Activated CD4-positive, alpha-beta T cell treated with anti-CD3 and anti-CD28 coated beads for 48 hours (primary cell): ENCODE results near the gene PINLYP.

Experiments used
- DNase-seq: peaks from one replicate; pipeline ENCODE4 v3.0.0-alpha.2; 2020

PINLYP gene

DNA sequence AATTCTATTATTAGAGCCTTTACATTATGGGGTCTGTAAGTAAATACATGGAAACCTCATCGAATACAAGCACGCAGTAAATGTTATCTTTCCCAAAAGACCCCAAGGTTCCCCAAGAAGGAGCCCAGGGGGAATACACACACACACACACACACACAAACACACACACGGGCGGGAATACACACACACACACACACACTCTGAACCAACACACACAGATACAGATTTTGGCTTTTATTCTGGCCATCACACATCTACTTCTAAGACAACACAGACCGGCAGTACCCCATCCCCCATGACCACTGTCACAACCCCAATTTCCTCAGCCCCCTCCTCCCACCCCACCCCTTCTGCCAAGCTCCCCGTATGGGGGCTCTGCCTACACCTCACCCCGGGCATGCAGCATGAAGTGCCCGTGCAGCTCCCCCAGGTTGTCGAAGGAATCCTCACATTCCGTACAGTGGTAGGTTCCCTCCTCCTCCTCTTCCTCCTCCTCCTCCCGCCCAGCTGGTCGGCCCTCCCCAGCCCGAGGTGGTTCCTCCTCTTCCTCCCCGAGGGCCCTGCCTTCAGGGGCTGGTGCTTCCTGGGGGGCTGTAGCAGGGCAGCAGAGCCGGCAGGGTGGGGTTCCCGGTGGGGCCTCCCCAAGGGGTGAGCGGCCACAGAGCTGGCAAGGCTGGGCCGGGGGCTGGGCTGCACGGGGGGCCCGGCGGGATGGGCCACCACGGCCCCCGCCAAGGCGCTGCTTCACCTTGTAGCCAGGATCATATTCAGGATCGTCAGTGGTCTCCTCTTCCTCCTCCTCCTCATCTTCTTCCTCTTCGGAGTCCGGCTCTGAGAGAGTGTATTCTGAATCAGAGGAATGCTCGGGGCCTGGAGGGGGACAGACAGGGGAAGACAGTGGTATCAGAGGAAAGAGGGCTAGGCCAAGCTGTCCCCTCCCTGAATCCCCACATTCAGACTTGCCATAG, 31.9 kb downstream of the PINLYP start:
- no peak for DNase-seq

DNA sequence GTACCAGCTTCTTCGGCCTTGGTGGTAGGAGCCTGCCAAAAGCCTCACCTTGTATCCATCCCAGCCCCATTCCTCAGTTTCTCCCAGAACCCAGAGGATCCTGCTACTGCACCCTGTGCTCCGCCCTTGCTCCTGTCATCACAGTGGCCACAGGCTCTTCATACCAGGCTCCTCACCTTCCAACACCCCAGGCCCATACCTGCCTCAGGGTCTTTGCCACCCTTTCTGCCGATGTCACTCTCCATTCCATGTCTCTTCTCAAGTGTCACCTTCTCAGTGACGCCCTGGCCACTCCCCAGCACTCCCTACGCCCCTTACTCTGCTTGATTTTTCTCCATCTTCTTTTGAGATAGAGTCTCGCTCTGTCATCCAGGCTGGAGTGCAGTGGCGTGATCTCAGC, 34.3 kb downstream of the PINLYP start:
- DNase-seq, result no peak

DNA sequence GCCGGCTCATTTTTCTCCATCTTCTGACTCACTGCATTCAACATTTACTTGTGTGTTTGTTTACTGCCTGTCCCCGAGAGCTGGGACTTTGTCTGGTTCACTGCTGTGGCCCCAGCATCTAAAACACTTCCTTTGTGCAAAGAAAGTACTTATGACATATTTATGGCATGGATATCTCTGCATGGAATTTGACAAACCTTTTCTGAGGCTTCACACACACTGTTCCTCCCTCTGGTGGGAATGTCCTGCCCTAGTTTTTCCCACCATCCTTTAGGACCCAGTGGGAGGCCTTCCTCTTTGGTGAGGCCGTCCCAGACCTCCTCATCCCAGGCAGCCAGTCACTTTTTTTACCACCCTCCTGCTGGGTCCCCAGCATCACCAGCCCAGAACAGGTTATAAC, 34.9 kb downstream of the PINLYP start:
- no peak for DNase-seq

DNA sequence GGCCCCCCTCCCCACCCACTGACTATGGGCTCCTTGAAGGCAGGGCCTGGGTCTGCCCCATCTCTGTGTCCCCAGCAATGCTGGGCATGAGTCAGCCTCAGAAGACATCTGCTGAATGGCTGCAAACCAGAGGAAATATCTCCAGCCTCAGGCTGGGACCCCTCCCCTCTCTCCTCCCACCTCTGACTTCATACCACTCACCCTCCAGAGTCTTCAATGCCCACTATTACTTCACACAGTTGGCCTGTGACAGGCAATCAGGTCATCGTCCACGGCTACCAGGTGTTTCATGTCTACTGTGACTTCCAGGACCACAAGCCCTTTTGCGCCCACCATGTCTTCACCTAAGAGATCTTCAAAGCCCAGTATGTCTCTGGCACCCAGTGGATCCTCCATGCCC, 36.2 kb downstream of the PINLYP start, which contains the start of gene SRRM5:
TSS of gene SRRM5 (plus strand) at position 301 of the 400 bp plus-strand sequence. CDS start at position 335, 34 bp downstream.
- no peak for DNase-seq

DNA sequence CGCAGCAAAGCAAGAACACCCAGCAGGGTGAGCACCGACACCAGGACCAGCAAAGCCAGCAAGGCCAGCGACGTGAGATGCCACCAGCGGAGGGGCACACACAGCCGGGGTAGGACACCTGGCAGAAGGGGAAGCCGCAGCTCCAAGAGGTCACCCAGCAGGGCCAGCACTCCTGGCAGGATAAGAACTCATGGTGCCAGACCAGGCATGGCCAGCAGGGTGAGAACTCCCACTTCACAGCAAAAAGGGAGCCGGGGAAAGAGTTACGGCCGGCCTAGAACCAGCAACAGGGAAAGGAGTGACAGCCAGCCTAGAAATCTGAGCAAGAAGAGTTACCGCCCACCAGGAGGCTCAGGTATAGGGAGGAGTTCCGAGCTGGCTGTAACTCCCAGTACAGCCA, 36.8 kb downstream of the PINLYP start:
- DNase-seq, result no peak

DNA sequence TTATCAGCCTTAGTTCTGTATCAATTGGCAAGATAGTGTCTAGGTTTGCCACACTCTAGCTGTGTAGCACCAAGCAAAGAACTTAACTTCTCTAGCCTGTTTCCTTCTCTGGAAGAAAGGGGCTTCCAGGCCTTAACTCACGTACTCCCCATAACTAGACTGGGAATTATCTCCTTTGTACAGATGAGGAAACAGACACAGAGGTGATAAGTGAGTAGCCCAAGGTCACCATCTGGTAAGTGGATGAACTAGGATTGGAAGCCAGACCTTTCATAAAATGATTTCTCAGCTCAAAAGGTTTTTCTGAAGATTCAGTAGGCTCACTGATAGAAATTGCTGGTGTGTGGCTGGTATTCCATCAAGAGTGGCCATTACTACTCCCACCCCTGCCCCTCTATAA, 40.7 kb downstream of the PINLYP start:
- DNase-seq, result no peak

DNA sequence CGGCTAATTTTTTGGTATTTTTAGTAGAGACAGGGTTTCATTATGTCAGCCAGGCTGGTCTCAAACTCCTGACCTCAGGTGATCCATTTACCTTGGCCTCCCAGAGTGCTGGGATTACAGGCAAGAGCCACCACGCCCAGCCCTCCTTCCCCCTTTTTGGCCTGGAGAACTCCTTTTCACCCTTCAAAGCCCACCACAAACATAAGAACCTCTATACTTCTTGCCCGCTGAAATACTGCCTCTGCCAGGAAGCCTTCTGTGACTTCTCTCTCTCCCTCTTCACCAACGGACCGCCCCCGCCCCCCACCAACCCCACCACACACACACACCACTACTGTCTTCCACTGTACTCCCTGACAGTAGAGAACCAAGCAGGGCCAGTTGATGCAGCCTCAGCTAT, 41.4 kb downstream of the PINLYP start:
- no peak for DNase-seq

DNA sequence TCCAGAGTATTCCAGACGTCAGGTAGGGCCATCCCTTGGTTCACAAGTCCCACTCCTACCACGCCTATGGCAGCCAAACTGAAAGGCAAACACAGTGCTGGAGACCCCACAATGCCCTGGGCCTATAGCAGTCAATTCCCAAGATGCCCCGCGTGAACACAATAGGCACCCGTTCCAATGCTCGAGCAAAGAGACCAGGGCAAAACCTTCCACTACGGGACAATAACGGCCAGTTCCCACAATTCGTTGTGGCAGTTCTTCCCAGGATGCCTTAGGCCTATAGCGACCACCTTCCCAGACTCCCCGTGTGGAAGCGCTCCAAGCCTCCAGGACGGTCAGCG, 43.3 kb downstream of the PINLYP start:
- peak; percentile 70 for DNase-seq

DNA sequence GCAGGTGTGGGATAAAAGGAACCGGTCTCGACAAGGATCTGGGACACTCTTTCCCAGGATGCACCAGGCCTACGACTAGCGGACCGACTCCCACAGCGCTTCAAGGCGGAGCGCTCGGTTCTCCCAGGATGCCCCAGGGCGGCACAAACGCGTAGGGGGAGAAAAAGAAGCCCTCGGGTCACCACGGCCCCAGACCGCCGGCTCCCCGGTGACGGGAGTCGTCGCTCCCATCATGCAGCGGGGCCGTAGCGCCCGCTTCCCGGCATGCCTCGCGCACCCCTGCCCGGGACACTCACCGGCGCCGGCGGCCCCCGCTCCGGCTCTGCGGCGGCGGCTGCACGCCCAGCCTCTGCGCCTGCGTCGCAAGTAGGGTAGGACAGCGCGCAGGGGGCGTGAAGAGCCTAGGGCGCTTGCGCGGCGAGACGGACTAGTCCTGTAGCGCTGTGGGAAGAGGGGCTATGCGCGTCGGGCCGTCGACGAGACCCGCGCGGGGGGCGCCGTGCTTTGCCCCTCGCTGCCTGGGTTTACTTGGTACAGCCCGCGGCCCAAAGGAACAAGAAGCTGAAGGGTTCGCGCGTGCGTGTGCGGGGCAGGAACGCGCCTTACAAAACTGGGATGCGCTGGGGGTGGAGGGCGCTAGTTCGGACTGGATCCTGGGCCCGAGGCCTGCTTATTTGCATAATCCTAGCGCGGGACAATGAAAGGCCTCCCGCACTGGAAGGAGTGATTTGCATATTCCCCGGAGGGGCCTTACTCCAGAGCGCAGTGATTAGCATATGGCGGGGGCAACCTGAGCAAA, 43.9 kb downstream of the PINLYP start, which contains the start of gene ZNF428:
TSS of gene ZNF428 (minus strand) at position 368 of the 799 bp plus-strand sequence. CDS start 5,325 bp downstream, outside the sequence.
- DNase-seq, result peak; percentile 92

DNA sequence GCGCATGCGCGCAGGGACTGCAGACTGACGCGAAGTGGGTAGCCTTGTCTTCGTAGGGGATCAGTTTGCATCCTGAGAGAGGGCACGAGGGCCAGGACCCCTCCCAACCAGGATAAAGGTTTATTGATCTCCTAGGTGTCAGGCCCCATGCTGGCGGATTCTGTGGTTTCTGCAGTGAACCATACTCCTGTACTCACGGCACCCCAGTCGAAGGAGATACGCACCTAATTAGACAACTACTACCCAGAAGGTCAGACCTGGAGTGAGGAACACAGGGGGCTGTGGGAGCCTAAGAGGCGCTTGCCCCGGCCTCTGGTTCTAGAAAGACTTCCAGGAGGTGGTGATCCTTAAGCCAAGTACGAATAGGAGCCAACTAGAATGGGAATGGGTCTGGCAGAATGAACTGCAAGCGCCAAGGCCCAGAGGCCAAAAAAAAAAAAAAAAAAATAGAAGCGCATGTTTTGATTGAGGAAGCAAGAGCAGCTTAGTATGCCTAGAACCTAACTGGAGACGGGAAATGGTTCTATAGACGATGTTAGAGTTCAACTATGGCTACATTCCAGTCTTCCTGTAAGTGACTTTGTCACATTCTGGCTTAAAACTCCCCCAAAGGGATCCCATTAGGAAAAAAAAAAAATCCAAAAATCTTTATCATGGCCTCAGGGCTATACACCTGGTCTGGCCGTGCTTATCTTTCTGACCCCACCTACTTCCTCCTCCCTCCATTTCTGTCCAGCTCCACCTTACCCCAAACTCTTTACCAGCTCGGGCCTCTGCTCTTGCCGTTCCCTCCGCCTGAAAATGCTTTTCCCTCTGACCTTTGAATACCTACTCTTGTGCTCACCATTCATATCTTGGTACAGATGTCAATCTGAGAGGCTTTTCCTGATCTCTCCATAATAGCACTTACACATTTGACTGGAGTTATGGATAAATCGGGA, 44.7 kb downstream of the PINLYP start:
- DNase-seq, result no peak

DNA sequence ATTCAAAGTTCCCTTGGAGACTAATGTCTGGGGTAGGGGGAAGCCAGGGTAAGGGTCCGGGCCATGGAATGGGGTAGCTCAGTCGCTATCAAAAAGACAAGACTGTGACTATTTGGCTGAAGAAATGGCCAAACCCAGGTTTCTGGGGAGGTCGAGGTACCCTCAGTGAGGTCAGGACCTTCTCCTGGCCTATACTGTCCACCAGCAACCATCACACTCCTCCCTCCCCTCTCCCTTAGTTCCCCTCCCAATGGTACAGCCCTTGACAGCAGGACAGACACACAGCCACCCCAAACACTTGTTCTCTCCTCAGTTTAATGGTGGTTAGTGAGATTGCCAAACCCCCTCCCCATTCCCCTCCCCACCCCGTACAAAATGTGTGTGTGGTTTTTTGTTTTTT, 46.5 kb downstream of the PINLYP start:
- no peak for DNase-seq

DNA sequence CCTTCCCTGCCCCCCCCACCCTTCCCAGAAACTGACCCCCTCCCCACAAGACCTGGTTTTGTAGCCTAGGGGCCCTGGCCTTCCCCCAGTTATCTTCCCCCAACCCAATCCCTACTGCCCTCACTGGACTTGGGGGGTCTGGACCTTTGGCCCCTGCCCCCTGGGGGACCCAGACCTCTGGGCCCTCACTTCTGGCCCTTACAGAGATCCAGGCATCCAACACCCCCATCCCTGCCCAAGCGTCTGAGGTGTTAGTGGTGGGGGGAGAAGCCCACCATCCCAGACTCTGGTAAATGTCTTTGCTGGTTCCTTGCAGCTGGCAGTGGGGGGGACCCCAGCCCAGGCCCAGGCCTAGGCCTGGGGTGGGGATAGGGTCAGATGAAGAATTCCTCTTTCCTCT, 47.4 kb downstream of the PINLYP start:
- no peak for DNase-seq

DNA sequence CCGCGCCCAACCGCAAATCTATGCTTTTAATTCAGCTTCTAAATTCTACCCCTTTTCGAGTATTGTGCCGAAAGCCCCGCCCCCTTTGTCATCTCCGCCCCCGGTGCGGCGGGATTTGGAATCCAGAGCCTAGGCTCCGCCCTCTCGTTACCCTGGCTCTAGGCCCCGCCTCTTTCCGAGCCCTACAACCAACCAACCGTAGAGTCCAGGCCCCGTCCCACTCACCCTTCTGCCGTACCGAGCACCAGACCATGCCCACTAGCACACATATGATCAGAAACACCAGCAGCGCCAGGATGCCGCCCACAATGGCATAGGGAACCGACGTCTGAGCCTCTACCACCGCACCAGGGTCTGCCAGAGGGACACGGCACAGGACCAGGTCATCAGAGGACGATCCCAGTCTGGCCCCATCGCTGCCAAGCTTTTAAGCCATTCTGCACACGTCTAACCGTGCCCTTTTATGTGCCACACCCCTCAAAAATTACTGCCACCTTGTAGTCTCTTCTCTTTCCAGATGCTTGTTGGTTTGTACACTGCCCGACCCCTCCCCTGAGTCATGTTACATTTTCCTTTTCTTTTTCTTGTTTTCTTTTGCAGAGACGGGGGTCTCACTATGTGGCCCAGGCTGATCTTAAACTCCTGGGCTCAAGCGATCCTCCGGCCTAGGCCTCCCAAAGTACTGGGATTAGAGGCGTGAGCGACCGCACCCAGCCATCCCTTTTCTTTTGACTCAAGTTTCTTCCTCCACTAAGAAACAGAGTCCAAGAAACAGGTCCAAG, 48.5 kb downstream of the PINLYP start:
- peak; percentile 43 for DNase-seq

DNA sequence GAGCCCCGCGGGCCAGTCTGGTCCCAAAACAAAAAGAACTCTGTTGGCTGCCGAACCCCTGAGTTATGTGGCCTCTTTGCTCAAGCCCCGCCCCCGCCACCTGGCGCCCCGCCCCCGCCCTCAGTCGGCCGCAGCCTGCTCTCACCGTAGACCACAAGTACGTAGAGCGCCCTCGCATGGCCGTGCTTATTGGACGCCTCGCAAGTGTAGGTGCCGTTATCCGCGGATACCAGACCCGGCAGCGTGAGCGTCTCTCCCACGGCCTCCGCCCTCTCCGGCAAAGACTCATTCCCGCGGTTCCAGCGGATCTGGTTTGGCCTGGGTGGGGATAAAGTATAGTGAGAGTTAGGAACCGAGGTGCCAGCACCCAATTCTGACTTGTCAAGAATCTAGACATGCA, 49.3 kb downstream of the PINLYP start:
- DNase-seq, result peak; percentile 94

DNA sequence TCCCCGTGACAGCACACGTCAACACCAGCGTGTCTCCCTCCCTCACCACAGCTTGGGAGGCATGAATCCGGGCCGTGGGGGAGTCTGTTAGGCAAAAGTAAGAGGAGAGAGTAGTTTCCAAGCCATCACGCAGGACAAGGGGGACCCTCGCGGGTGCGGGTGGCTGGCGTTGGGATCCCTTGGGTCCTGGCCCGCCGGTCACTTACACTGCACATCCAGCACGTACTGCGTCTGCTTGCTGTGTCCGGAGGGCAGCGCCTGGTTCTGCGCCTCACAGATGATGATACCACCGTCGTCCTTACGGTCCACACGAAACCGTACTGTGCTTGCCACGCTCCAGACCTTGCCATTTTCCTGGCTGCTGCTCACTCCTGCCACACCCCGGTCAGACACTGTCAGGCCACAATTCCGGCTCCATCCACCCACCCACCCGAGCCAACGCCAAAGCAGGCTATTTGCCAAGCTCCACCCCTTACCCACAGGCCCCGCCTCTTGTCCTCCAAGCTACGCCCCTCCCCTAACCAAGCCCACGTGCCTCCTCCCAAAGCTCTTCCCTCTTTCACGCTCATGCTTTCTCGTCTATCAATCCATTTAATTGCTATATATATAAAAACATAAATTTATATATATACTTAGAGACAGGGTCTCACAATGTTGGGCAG, 50.4 kb downstream of the PINLYP start:
- peak; percentile 52 for DNase-seq

DNA sequence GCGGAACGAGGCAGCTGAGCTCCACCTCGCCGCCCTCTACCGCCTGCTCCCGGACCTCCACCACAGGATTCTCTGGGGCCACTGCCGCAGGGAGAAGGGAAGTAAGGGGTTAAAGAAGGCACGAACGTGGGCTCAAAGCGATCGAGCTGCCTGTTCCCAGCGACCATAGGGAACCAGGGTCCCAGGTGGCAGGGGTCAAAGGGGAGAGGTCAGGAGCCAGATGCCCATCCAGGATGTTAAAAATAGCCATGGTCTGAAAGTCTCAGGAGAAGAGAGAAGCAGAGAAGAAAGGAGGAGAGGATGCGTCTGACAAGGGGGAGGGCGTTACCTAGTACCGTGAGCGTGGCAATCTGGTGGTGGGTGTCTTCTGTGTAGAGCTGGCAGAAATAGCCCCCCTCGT, 51.2 kb downstream of the PINLYP start:
- DNase-seq, result no peak

DNA sequence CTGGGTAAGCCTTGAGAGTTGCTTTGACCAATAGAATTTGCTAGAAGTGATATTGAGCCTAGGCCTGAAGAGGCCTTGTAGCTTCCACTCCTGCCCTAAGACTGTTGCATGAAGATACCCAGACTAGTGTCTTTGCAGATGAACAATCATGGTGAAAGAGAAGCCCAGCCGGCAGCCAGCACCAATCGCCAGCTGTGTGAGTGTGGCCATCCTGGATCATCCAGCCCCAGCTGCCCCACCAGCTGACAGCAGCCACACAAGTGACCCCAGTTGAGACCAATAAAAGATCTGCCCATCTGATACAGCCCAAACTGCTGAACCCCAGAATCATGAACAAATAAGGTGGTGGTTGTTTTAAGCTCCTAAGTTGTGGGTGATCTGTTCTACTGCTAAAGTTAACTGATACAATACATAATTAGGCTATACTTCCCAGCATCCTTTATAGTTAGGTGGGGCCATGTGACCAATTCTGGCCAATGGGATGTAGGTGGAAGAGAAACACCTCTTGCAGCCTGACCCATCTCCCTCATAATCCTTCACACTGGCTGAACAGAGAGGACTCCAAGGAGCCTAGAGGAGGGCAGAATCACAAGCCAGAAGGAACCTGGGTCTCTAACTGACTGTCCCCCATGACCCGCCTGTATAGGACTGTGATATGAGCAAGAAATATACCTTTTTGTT, 53.2 kb downstream of the PINLYP start:
- no peak for DNase-seq

DNA sequence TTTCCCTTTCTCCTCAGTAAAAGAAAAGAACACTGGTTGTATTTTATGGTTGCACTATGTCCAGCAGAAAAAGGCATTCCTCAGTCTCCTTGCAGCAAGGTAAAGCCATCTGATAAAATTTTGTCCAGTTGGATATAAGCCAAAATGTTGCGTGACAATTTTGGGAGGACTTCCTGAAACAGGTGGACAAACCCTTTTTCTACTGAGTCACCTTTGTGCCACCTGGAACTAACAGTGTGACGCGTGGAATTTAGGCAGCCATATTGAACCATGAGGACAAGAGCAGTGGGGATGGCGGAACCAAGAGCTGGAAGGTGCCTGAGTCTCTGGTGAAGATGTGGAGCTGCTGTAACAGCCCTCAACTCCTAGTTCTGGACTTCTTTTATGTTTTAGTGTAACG, 55.9 kb downstream of the PINLYP start:
- DNase-seq, result no peak
